Stomach (tissue), 4 donors: ENCODE data around the gene RETREG1.

Source experiments
- CTCF ChIP-seq, 7 experiments: fragments of 450-650 bp in 4 of 7; fragments of 200-600 bp in 3 of 7; sonication (generic) in 3 of 7; IDR thresholded peaks; one replicate each; pipeline ENCODE4 v1.5.1; 2016 to 2019; ENCODE audit warnings: antibody characterized with exemption in 7 of 7, control low read depth in 2 of 7, mild to moderate bottlenecking in 1 of 7
- EP300 ChIP-seq: sonication (generic); formaldehyde crosslinking; IDR thresholded peaks from one replicate; pipeline ENCODE4 v1.6.1; 2017; ENCODE audit warnings: antibody characterized with exemption
- POLR2A ChIP-seq, 4 donors: fragments of 450-650 bp; IDR thresholded peaks; one replicate each; pipeline ENCODE4 v1.6.1; 2016; ENCODE audit warnings: antibody characterized with exemption in 4 of 4, control low read depth in 2 of 4, mild to moderate bottlenecking in 1 of 4, moderate library complexity in 1 of 4

- TF ChIP-seq EP300 (no peak), CTCF (IDR thresholded peaks at IDR 0.05) (no peak), POLR2A (IDR thresholded peaks at IDR 0.05) (no peak)
Observed at GRCh38 chr5:16579142-16579847, 37.5 kb downstream of the RETREG1 start.
